Panc1 (cell line): Measurements from ENCODE around the gene ZDHHC23. TPM values are rescaled to one million over a fixed set of nuclear protein-coding genes. Genes with fewer than 3 reads are reported as not detected.

Experiments used
- ATAC-seq: fragments of 200-7000 bp; cut with Tn5 transposase; 2 replicates; pipeline ENCODE4 v1.9.1; 2020; ENCODE audit warnings: mild to moderate bottlenecking, moderate library complexity
- BruUV-seq: library from RNA; stranded (reverse); fragments of 400-500 nt; replicated peaks from 2 replicates; lab custom pipeline; 2021; lab: Mats Ljungman, UMichigan
- CTCF ChIA-PET: fragments of 300-600 bp; sonication (Branson Sonifier 250); formaldehyde crosslinking; loops from one replicate; lab custom pipeline; 2022; ENCODE audit warnings: antibody characterized with exemption; lab: Charles Lee
- POLR2A ChIA-PET: fragments of 300-600 bp; sonication (Branson Sonifier 250); formaldehyde crosslinking; loops from one replicate; lab custom pipeline; 2022; ENCODE audit warnings: antibody characterized with exemption; lab: Charles Lee
- DNase-seq: peaks from one replicate; pipeline ENCODE4 v3.0.0-alpha.2; 2010; ENCODE audit warnings: low read depth, low spot score
- H3K27ac ChIP-seq: 2 replicates; pipeline ENCODE4 v1.5.1; 2011; ENCODE audit warnings: mild to moderate bottlenecking, low read length, inconsistent platforms
- H3K27me3 ChIP-seq: fragments of 200-500 bp; sonication (Bioruptor generic); 2 replicates; pipeline ENCODE4 v1.6.0; 2014; ENCODE audit warnings: low read length, inconsistent platforms; ENCODE audit not compliant: control insufficient read depth, insufficient read depth
- H3K36me3 ChIP-seq: fragments of 200-500 bp; sonication (Bioruptor generic); 2 replicates; pipeline ENCODE4 v1.5.1; 2014; ENCODE audit warnings: inconsistent platforms, mild to moderate bottlenecking, low read length, moderate library complexity; ENCODE audit not compliant: control insufficient read depth, insufficient read depth
- H3K4me1 ChIP-seq: 2 replicates; pipeline ENCODE4 v1.5.1; 2011; ENCODE audit warnings: inconsistent platforms, mild to moderate bottlenecking, low read length, moderate library complexity; ENCODE audit not compliant: control insufficient read depth, insufficient read depth
- H3K4me3 ChIP-seq, 2 experiments: 2 replicates each; pipeline ENCODE4 v1.5.1; 2011 to 2012; ENCODE audit warnings: low read depth in 2 of 2, low read length in 2 of 2, mild to moderate bottlenecking in 2 of 2, inconsistent platforms in 1 of 2, moderate library complexity in 1 of 2
- H3K9me3 ChIP-seq: fragments of 200-500 bp; sonication (Bioruptor generic); 2 replicates; pipeline ENCODE4 v1.5.1; 2014; ENCODE audit warnings: low read depth, mild to moderate bottlenecking, inconsistent platforms, low read length, moderate library complexity; ENCODE audit not compliant: control insufficient read depth, insufficient read depth
- POLR2AphosphoS5 ChIP-seq: IDR thresholded peaks from 2 replicates; pipeline ENCODE4 v1.6.1; 2012; ENCODE audit warnings: mild to moderate bottlenecking, low read depth, low read length, moderate library complexity
- SIN3A ChIP-seq: IDR thresholded peaks from 2 replicates; pipeline ENCODE4 v1.6.1; 2012; ENCODE audit warnings: low read depth, mild to moderate bottlenecking, low read length, moderate library complexity, borderline replicate concordance; ENCODE audit not compliant: insufficient read depth
- TCF7L2 ChIP-seq: IDR thresholded peaks from 2 replicates; pipeline ENCODE4 v1.6.1; 2011; ENCODE audit warnings: mild to moderate bottlenecking, low read depth, low read length, inconsistent platforms
- in situ Hi-C: cut with HindIII; loops from 2 replicates; pipeline ENCODE4 v1.10.0; 2016; ENCODE audit warnings: low sequenced_read_pairs, low pct_unique_long_range_greater_than_20kb
- intact Hi-C: fragments of 100-400 bp; cut with micrococcal nuclease; formaldehyde crosslinking; loops from one replicate; pipeline ENCODE4 v1.10.0; 2022; ENCODE audit not compliant: unreplicated experiment
- total RNA-seq: library from RNA; stranded (reverse); gene quantifications from one replicate; pipeline ENCODE4 v1.2.1, GENCODE V29; 2021; ENCODE audit not compliant: unreplicated experiment
- TF ChIP-seq, protein P1 (sequence below): fragments of 450-650 bp; IDR thresholded peaks from 2 replicates; pipeline ENCODE4 v1.5.1; 2017; ENCODE audit warnings: mild to moderate bottlenecking
- TF ChIP-seq, protein P2 (sequence below), 2 experiments: IDR thresholded peaks; 2 replicates each; pipeline ENCODE4 v1.6.1; 2011 to 2012; ENCODE audit warnings: low read depth in 2 of 2, control low read depth in 1 of 2, low read length in 1 of 2, mild to moderate bottlenecking in 1 of 2, moderate library complexity in 1 of 2; ENCODE audit not compliant: insufficient read depth in 1 of 2

Gene ZDHHC23
- total RNA-seq, 1 experiment from 2014 or later, result 23.6 TPM

GRCh38 chr3:113948015-113948917 lies 453 bp downstream of the ZDHHC23 start:
- no peaks in the 10 kb centered on the region for H3K27me3 ChIP-seq
- ChIA-PET CTCF (no interaction called here), POLR2A (no interaction called here)
- no TSS peak for BruUV-seq
- H3K4me1 ChIP-seq, result peaks cover 11% of the 10 kb centered on the region
- peak overlapping the region; percentile 68 to 75 for H3K4me3 ChIP-seq
- in situ Hi-C loops, result no loop called here
- ATAC-seq (peak; percentile 76), DNase-seq (no peak)
- H3K36me3 ChIP-seq, result no peaks in the 10 kb centered on the region
- TF ChIP-seq SIN3A (no peak), TCF7L2 (no peak), POLR2AphosphoS5 (no peak)
- TF ChIP-seq, protein P1, sequence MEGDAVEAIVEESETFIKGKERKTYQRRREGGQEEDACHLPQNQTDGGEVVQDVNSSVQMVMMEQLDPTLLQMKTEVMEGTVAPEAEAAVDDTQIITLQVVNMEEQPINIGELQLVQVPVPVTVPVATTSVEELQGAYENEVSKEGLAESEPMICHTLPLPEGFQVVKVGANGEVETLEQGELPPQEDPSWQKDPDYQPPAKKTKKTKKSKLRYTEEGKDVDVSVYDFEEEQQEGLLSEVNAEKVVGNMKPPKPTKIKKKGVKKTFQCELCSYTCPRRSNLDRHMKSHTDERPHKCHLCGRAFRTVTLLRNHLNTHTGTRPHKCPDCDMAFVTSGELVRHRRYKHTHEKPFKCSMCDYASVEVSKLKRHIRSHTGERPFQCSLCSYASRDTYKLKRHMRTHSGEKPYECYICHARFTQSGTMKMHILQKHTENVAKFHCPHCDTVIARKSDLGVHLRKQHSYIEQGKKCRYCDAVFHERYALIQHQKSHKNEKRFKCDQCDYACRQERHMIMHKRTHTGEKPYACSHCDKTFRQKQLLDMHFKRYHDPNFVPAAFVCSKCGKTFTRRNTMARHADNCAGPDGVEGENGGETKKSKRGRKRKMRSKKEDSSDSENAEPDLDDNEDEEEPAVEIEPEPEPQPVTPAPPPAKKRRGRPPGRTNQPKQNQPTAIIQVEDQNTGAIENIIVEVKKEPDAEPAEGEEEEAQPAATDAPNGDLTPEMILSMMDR, result no peak
- TF ChIP-seq, protein P2, sequence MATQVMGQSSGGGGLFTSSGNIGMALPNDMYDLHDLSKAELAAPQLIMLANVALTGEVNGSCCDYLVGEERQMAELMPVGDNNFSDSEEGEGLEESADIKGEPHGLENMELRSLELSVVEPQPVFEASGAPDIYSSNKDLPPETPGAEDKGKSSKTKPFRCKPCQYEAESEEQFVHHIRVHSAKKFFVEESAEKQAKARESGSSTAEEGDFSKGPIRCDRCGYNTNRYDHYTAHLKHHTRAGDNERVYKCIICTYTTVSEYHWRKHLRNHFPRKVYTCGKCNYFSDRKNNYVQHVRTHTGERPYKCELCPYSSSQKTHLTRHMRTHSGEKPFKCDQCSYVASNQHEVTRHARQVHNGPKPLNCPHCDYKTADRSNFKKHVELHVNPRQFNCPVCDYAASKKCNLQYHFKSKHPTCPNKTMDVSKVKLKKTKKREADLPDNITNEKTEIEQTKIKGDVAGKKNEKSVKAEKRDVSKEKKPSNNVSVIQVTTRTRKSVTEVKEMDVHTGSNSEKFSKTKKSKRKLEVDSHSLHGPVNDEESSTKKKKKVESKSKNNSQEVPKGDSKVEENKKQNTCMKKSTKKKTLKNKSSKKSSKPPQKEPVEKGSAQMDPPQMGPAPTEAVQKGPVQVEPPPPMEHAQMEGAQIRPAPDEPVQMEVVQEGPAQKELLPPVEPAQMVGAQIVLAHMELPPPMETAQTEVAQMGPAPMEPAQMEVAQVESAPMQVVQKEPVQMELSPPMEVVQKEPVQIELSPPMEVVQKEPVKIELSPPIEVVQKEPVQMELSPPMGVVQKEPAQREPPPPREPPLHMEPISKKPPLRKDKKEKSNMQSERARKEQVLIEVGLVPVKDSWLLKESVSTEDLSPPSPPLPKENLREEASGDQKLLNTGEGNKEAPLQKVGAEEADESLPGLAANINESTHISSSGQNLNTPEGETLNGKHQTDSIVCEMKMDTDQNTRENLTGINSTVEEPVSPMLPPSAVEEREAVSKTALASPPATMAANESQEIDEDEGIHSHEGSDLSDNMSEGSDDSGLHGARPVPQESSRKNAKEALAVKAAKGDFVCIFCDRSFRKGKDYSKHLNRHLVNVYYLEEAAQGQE (IDR thresholded peaks at IDR 0.05; ENCODE audit: insufficient read depth in 1 of 2, low read depth in 2 of 2, low read length in 1 of 2), result no peak
- intact Hi-C loops, result no loop called here
- H3K27ac ChIP-seq, result no peak overlapping the region
- H3K9me3 ChIP-seq, result no peaks in the 10 kb centered on the region

- TF ChIP-seq POLR2AphosphoS5 (no peak), TCF7L2 (no peak), SIN3A (no peak)
- TF ChIP-seq, protein P2 (IDR thresholded peaks at IDR 0.05; ENCODE audit: insufficient read depth in 1 of 2, low read depth in 2 of 2, low read length in 1 of 2), result no peak
- TF ChIP-seq, protein P1, result no peak
- ATAC-seq, result no peak
- Histone ChIP-seq H3K27me3 (no peaks in the 10 kb centered on the region), H3K4me1 (peaks cover 7% of the 10 kb centered on the region), H3K9me3 (no peaks in the 10 kb centered on the region), H3K36me3 (no peaks in the 10 kb centered on the region), H3K27ac (no peak overlapping the region), H3K4me3 (no peak overlapping the region)
- no TSS peak for BruUV-seq
- intact Hi-C loops, result no loop called here
- CTCF ChIA-PET, result no interaction called here
- POLR2A ChIA-PET, result no interaction called here
- in situ Hi-C loops, result no loop called here
- no peak for DNase-seq
These were observed 5.1 kb downstream of the ZDHHC23 start for GRCh38 chr3:113952921-113953320.
